Mononuclear cell (primary cell): ENCODE results near the gene LAMA5. TPM values are rescaled to one million over a fixed set of nuclear protein-coding genes. Genes with fewer than 3 reads are reported as not detected.

Experiments used
- total RNA-seq: library from RNA; depleted of rRNA; stranded (reverse); fragments of >200 nt; gene quantifications from one replicate; pipeline ENCODE4 v1.2.3, GENCODE V29; 2012

Gene LAMA5
- total RNA-seq, 1 donor = 1.2 TPM

Other genes with a start within 250 kb of the LAMA5 start
- gene LSM14B, start 244.8 kb downstream of the LAMA5 start, total RNA-seq = 17.8 TPM
- 118 TPM for gene PSMA7, start 223.9 kb downstream of the LAMA5 start, total RNA-seq
- 6.3 TPM for gene SS18L1, start 223.5 kb downstream of the LAMA5 start, total RNA-seq
- gene MTG2, start 184.3 kb downstream of the LAMA5 start, total RNA-seq = 3.1 TPM
- gene HRH3, start 147.0 kb downstream of the LAMA5 start, total RNA-seq = not detected
- gene OSBPL2, start 128.8 kb downstream of the LAMA5 start, total RNA-seq = 36.0 TPM
- gene ADRM1, start 64.3 kb downstream of the LAMA5 start, total RNA-seq = 30.2 TPM
- 1,065 TPM for gene RPS21, start 19.8 kb upstream of the LAMA5 start, total RNA-seq
- 1.9 TPM for gene CABLES2, start 40.0 kb upstream of the LAMA5 start, total RNA-seq
- not detected for gene RBBP8NL, start 60.2 kb upstream of the LAMA5 start, total RNA-seq
- gene GATA5, start 108.7 kb upstream of the LAMA5 start, total RNA-seq = not detected